IPS-18a (cell line): ENCODE data around the gene CABLES1.
"Not testable (repeated sequence)": the region's sequence is repeated elsewhere in the genome, so short reads cannot be mapped to it uniquely, and the experiment has no call there.

Source experiments
- H3K27ac ChIP-seq: one replicate; pipeline ENCODE4 v1.5.1; 2013; ENCODE audit warnings: low read length
- H3K27me3 ChIP-seq: one replicate; pipeline ENCODE4 v1.6.1; 2013; ENCODE audit warnings: mild to moderate bottlenecking, low read length; ENCODE audit not compliant: control insufficient read depth, insufficient read depth
- H3K36me3 ChIP-seq: one replicate; pipeline ENCODE4 v1.6.1; 2013; ENCODE audit warnings: low read depth, low read length; ENCODE audit not compliant: control insufficient read depth
- H3K4me1 ChIP-seq: one replicate; pipeline ENCODE4 v1.6.1; 2013; ENCODE audit warnings: low read depth, low read length; ENCODE audit not compliant: control insufficient read depth
- H3K4me3 ChIP-seq: one replicate; pipeline ENCODE4 v1.5.1; 2013; ENCODE audit warnings: low read length
- H3K9ac ChIP-seq: one replicate; pipeline ENCODE4 v1.6.1; 2013; ENCODE audit warnings: mild to moderate bottlenecking, low read length, moderate library complexity
- H3K9me3 ChIP-seq: one replicate; pipeline ENCODE4 v1.6.1; 2013; ENCODE audit warnings: low read depth, low read length; ENCODE audit not compliant: control insufficient read depth

The CABLES1 gene

DNA sequence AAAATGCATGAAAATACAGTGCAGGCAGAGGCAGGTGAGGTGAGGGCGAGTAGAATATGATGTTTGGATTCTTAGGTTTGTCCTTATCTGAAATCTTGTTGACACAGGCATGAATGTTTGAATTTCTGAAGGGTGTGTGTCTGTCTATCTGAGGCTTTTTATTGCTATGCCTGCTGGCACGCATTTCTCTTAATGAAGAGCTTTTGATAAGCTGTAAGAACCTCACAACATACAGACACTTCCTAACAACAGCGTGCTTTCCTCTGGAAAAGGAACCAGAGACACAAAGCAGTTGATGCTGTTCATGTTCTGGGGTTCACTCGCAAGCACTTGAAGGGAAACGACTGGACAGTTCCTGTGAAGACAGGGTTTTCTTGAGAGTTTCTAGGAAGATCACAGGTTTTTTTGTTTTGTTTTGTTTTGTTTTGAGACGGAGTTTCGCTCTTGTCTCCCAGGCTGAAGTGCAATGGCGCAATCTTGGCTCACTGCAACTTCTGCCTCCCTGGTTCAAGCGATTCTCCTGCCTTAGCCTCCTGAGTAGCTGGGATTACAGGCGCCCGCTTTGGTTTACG is 33.3 kb upstream of the CABLES1 start:
- H3K27me3 ChIP-seq, result no peaks in the 10 kb centered on the region
- H3K36me3 ChIP-seq, result no peaks in the 10 kb centered on the region
- no peak overlapping the region for H3K27ac ChIP-seq
- H3K4me3 ChIP-seq, result no peak overlapping the region
- no peaks in the 10 kb centered on the region for H3K4me1 ChIP-seq
- H3K9me3 ChIP-seq, result no peaks in the 10 kb centered on the region
- no peak overlapping the region for H3K9ac ChIP-seq

DNA sequence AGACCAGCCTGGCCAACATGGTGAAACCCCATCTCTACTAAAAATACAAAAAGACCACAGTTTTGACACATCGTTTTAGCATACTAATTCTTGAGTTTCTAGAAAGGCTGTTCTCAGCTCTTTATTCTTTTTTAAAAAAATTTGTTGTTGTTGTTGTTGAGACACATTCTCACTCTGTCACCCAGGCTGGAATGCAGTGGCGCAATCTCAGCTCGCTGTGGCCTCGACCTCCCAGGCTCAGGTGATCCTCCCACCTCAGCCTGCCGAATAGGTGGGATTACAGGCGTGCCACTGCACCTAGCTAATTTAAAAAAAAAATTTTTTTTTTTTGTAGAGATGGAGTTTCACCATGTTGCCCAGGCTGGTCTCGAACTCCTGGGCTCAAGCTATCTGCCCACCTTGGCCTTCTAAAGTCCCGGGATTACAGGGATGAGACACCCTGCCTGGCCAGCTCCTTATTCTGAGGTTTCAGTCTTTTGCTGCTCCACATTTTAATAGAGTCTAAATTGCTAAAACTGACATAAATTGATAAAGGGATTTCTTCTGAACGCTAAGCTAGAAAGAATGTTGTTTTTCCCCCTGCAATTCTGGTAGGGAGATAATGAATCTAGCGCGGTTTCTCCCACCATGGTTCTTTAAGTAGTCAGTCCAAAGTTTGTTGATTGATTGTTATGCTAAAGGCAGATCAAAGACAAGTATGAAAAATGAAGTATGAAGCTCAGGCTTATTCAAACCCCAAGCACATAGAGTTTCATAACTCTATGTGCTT is 32.6 kb upstream of the CABLES1 start:
- Histone ChIP-seq H3K4me3 (no peak overlapping the region), H3K27ac (no peak overlapping the region), H3K27me3 (no peaks in the 10 kb centered on the region), H3K4me1 (peaks cover 2% of the 10 kb centered on the region), H3K9ac (no peak overlapping the region), H3K36me3 (no peaks in the 10 kb centered on the region), H3K9me3 (no peaks in the 10 kb centered on the region)

DNA sequence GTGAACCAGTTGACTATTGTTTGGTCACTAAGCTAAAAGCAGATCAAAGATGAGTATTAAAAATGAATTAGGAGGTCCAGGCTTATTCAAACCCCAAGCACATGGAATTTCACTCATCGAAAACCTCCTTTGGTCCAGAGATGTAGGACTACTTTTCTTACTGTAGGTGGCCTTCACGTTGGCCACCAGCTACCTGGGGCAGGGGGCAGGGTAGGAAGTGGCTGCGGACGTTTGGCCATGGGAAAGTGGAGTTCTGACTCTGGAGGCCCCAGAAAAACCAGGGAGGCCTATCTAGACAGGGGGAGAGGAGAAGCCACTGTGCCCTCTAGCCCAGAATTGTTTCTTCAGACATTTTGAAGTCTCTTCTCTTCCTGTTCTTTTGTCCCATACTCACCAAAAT is 31.8 kb upstream of the CABLES1 start:
- Histone ChIP-seq H3K4me1 (peaks cover 4% of the 10 kb centered on the region), H3K4me3 (no peak overlapping the region), H3K36me3 (no peaks in the 10 kb centered on the region), H3K9me3 (no peaks in the 10 kb centered on the region), H3K27me3 (no peaks in the 10 kb centered on the region), H3K9ac (no peak overlapping the region), H3K27ac (no peak overlapping the region)

- Histone ChIP-seq H3K9me3 (no peaks in the 10 kb centered on the region), H3K27ac (no peak overlapping the region), H3K4me3 (no peak overlapping the region), H3K9ac (no peak overlapping the region), H3K36me3 (no peaks in the 10 kb centered on the region), H3K4me1 (peaks cover 4% of the 10 kb centered on the region), H3K27me3 (no peaks in the 10 kb centered on the region)
These were observed 30.3 kb upstream of the CABLES1 start for GRCh38 chr18:23105030-23105429.

DNA sequence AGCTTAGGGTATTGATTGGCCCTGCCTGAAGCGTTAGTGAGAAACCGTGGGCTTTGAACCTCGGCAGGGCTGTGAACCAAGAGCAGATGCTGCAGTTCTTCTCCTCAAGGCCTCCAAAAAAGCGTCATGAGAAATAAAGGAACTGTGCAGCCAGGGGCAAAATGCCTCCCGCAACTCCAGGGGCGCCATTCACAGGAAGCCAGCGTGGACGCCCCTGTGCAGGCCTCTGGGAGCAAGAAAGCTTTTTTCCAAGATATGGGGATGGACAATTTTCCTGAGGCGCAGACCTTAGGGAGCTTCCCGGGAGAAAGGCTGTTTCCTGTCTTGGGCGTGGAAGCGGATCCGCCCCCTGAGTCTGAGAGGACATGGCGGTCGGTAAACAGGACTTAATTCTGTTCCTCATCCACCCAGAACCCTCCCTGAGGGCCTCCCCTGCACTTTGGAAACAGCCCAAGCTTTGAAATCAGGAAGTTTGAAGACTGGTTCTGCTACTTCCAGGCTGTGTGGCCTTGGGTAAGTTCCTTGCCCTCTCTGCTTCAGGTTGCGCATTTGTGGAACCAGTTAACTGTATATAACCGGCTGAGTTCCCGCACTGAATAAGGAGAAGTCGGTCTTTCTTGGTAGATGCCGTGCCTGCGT is 29.6 kb upstream of the CABLES1 start:
- Histone ChIP-seq H3K4me3 (no peak overlapping the region), H3K27me3 (no peaks in the 10 kb centered on the region), H3K9me3 (no peaks in the 10 kb centered on the region), H3K9ac (no peak overlapping the region), H3K4me1 (peaks cover 4% of the 10 kb centered on the region), H3K27ac (no peak overlapping the region), H3K36me3 (no peaks in the 10 kb centered on the region)

GRCh38 chr18:23106575-23106974 is 28.7 kb upstream of the CABLES1 start:
- Histone ChIP-seq H3K27ac (no peak overlapping the region), H3K4me3 (no peak overlapping the region), H3K9me3 (no peaks in the 10 kb centered on the region), H3K9ac (no peak overlapping the region), H3K27me3 (no peaks in the 10 kb centered on the region), H3K4me1 (peaks cover 4% of the 10 kb centered on the region), H3K36me3 (no peaks in the 10 kb centered on the region)

DNA sequence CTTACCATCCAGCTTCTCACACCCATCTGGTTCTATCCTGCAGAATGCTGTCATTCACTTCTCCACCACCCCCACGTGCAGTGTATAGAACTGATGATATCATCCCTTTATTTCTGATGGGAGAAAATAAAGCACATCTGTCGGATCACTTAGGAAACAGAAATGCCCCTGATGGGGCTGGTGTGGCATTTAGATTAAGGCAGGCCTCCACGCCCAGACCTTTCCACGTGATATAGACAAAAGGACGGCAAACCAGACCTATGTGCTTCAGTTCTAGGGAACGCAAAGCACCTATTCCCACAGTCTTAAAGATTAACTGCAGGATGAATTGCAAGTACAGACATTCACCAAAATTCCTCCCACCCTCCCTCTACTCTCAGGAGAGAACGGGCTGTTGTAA is 27.6 kb upstream of the CABLES1 start:
- Histone ChIP-seq H3K4me3 (no peak overlapping the region), H3K9me3 (no peaks in the 10 kb centered on the region), H3K4me1 (peaks cover 4% of the 10 kb centered on the region), H3K27me3 (no peaks in the 10 kb centered on the region), H3K9ac (no peak overlapping the region), H3K36me3 (no peaks in the 10 kb centered on the region), H3K27ac (no peak overlapping the region)

DNA sequence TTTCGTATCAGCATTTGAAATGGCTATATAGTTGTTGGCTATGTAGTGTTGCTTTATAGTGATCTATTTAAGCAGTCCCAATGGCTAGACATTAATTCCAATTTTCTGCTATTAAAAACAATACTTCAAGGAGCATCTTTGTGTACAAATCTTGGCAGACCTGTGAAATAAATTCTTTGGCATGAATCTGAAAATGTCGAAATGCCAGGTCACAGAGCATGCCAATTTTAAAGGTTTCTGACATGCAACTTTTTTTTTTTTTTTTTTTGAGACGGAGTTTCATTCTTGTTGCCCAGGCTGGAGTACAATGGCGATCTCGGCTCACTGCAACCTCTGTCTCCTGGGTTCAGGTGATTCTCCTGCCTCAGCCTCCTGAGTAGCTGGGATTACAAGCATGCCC is 26.8 kb upstream of the CABLES1 start:
- H3K27ac ChIP-seq, result no peak overlapping the region
- no peaks in the 10 kb centered on the region for H3K36me3 ChIP-seq
- no peaks in the 10 kb centered on the region for H3K27me3 ChIP-seq
- no peaks in the 10 kb centered on the region for H3K9me3 ChIP-seq
- no peak overlapping the region for H3K4me3 ChIP-seq
- peaks cover 4% of the 10 kb centered on the region for H3K4me1 ChIP-seq
- H3K9ac ChIP-seq, result no peak overlapping the region

- H3K4me3 ChIP-seq, H3K9me3 ChIP-seq, H3K9ac ChIP-seq, H3K36me3 ChIP-seq, H3K4me1 ChIP-seq, H3K27me3 ChIP-seq, H3K27ac ChIP-seq: not testable (repeated sequence)
These were observed 26.1 kb upstream of the CABLES1 start for GRCh38 chr18:23109163-23109562.

- H3K27ac ChIP-seq, result no peak overlapping the region
- H3K27me3 ChIP-seq, result no peaks in the 10 kb centered on the region
- H3K9me3 ChIP-seq, result no peaks in the 10 kb centered on the region
- no peak overlapping the region for H3K4me3 ChIP-seq
- H3K9ac ChIP-seq, result no peak overlapping the region
- no peaks in the 10 kb centered on the region for H3K4me1 ChIP-seq
- H3K36me3 ChIP-seq, result no peaks in the 10 kb centered on the region
These were observed 21.7 kb upstream of the CABLES1 start for GRCh38 chr18:23113576-23113975.

DNA sequence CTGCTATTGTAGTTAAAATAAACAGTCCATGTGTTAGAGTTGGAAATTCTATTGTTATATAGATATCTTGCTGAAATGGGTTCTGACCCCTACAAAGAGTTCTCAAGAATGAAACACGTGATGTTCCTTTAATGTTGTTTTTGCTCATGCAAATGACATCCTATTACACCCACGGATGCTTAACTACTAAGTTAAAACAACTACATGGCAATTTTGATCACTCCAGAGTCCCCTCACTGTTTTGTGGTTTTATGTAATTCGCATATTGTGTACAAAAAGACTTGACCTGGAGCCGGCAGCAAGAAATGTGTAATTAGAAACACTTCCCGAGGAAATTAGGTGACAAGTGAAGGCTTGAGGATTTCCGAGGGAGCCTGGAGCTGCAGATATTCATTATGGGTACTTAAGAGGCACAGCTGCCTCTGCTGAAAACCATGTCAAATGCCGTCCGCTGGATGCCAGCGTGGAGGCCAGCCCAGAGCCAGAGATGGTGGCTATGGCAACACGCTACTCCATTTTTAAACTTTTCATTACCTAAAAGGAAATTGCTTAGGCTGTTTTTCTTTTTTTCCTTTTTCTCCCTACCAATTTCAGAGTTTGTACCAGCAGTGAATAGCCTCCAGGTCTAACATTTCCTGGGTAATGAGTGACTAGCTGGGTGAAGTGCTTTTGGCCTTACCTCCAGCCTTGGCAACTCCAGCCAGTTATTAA is 21.0 kb upstream of the CABLES1 start:
- H3K4me3 ChIP-seq, result no peak overlapping the region
- H3K4me1 ChIP-seq, result no peaks in the 10 kb centered on the region
- H3K27me3 ChIP-seq, result no peaks in the 10 kb centered on the region
- H3K9ac ChIP-seq, result no peak overlapping the region
- H3K27ac ChIP-seq, result no peak overlapping the region
- no peaks in the 10 kb centered on the region for H3K9me3 ChIP-seq
- no peaks in the 10 kb centered on the region for H3K36me3 ChIP-seq
